SK-N-SH (cell line): ENCODE data around the gene AKR1C1. TPM values are rescaled to one million over a fixed set of nuclear protein-coding genes. Genes with fewer than 3 reads are reported as not detected.
"Not testable (repeated sequence)": the region's sequence is repeated elsewhere in the genome, so short reads cannot be mapped to it uniquely, and the experiment has no call there.

Experiments
- CTCF ChIA-PET: fragments of 300-600, 350-600 bp; formaldehyde crosslinking; extraction: SDS; loops from one replicate; lab custom pipeline; 2021; lab: Yijun Ruan, JAX
- POLR2A ChIA-PET: fragments of 350-600 bp; sonication (Branson Sonifier 250); formaldehyde crosslinking; extraction: SDS; loops from one replicate; lab custom pipeline; 2020; ENCODE audit warnings: antibody characterized with exemption, inconsistent platforms; lab: Yijun Ruan, JAX
- DNase-seq: peaks from one replicate; pipeline ENCODE4 v3.0.0; 2012
- H2AFZ ChIP-seq: fragments of 200-600 bp; sonication (generic); 2 replicates; pipeline ENCODE4 v1.8.1; 2016; ENCODE audit warnings: antibody characterized with exemption, mild to moderate bottlenecking, low read depth
- H3F3A ChIP-seq: fragments of 200-600 bp; sonication (generic); replicated peaks from 2 replicates; pipeline ENCODE3; 2016; ENCODE audit warnings: antibody characterized with exemption, mild to moderate bottlenecking; ENCODE audit not compliant: insufficient read depth
- H3K27ac ChIP-seq, 2 experiments: fragments of 200-500 bp in 1 of 2; fragments of 200-600 bp in 1 of 2; sonication (Bioruptor generic) in 1 of 2; sonication (generic), shearing (Covaris generic) in 1 of 2; 2 replicates each; pipeline versions ENCODE4 v1.5.1 to v1.6.1; 2014 to 2016; ENCODE audit warnings: low read depth in 2 of 2, inconsistent platforms in 1 of 2, low read length in 1 of 2, mild to moderate bottlenecking in 1 of 2, mixed read lengths in 1 of 2
- H3K27me3 ChIP-seq: fragments of 200-600 bp; sonication (generic), shearing (Covaris generic); 2 replicates; pipeline ENCODE4 v1.6.1; 2016; ENCODE audit warnings: mixed run types; ENCODE audit not compliant: insufficient read depth
- H3K36me3 ChIP-seq, 2 experiments: fragments of 200-500 bp in 1 of 2; fragments of 200-600 bp in 1 of 2; sonication (Bioruptor generic) in 1 of 2; sonication (generic) in 1 of 2; replicated peaks in 1 of 2; 2 replicates each; pipeline versions ENCODE3 to v1.5.1; 2014 to 2016; ENCODE audit warnings: low read length in 1 of 2, mild to moderate bottlenecking in 1 of 2; ENCODE audit not compliant: insufficient read depth in 2 of 2, control insufficient read depth in 1 of 2
- H3K4me1 ChIP-seq, 2 experiments: fragments of 200-500 bp in 1 of 2; fragments of 200-600 bp in 1 of 2; sonication (Bioruptor generic) in 1 of 2; sonication (generic), shearing (Covaris generic) in 1 of 2; 2 replicates each; pipeline versions ENCODE4 v1.5.1 to v1.6.1; 2014 to 2016; ENCODE audit warnings: low read depth in 1 of 2, low read length in 1 of 2, mixed run types in 1 of 2; ENCODE audit not compliant: insufficient read depth in 2 of 2, control insufficient read depth in 1 of 2
- H3K4me2 ChIP-seq: fragments of 200-600 bp; sonication (generic), shearing (Covaris generic); 2 replicates; pipeline ENCODE4 v1.6.1; 2017; ENCODE audit warnings: mixed run types
- H3K4me3 ChIP-seq, 2 experiments: fragments of 200-500 bp in 1 of 2; fragments of 200-600 bp in 1 of 2; sonication (Bioruptor generic) in 1 of 2; sonication (generic), shearing (Covaris generic) in 1 of 2; 2 replicates each; pipeline versions ENCODE4 v1.5.1 to v1.8.1; 2014 to 2016; ENCODE audit warnings: low read depth in 2 of 2, inconsistent platforms in 1 of 2, low read length in 1 of 2, mild to moderate bottlenecking in 1 of 2, mixed read lengths in 1 of 2, moderate library complexity in 1 of 2
- H3K79me2 ChIP-seq: fragments of 200-600 bp; sonication (generic); 2 replicates; pipeline ENCODE4 v1.8.1; 2017; ENCODE audit warnings: mild to moderate bottlenecking; ENCODE audit not compliant: insufficient read depth
- H3K9ac ChIP-seq: fragments of 200-600 bp; sonication (generic); 2 replicates; pipeline ENCODE4 v1.6.1; 2017; ENCODE audit warnings: mixed run types
- H3K9me2 ChIP-seq: fragments of 200-600 bp; sonication (generic); 2 replicates; pipeline ENCODE4 v1.6.1; 2017; ENCODE audit warnings: mixed run types
- H3K9me3 ChIP-seq: fragments of 200-600 bp; sonication (generic); 2 replicates; pipeline ENCODE4 v1.6.1; 2017; ENCODE audit warnings: mixed run types, mild to moderate bottlenecking, moderate library complexity
- H4K20me1 ChIP-seq: fragments of 200-600 bp; sonication (generic); 2 replicates; pipeline ENCODE4 v1.6.1; 2017; ENCODE audit warnings: mild to moderate bottlenecking, mixed run types; ENCODE audit not compliant: insufficient read depth
- GATA2 ChIP-seq: sonication (generic); formaldehyde crosslinking; IDR thresholded peaks from 2 replicates; pipeline ENCODE4 v1.5.0; 2020; ENCODE audit warnings: mild to moderate bottlenecking, missing genetic modification reagents
- USF1 ChIP-seq: IDR thresholded peaks from 2 replicates; pipeline ENCODE4 v1.4.0; 2012; ENCODE audit warnings: low read depth, borderline replicate concordance
- WGBS: methylation state at CpG from one replicate; pipeline ENCODE4 v1.1.6; 2017; ENCODE audit warnings: low lambda C conversion rate; 5-methylcytosine and 5-hydroxymethylcytosine counted together
- polyA plus RNA-seq, 3 experiments: library from polyadenylated mRNA; depleted of rRNA; stranded (reverse); fragments of >200 nt; gene quantifications; 2 replicates each; pipeline ENCODE4 v1.2.3, GENCODE V29; 2012
- TF ChIP-seq, protein P1 (sequence below): IDR thresholded peaks from 2 replicates; pipeline ENCODE4 v1.6.1; 2012; ENCODE audit warnings: mild to moderate bottlenecking, low read depth, low read length, moderate library complexity

AKR1C1 gene
- polyA plus RNA-seq, 1 of the 3 experiments (the other 2 are of a cell fraction), result 1.3 TPM

- TF ChIP-seq, protein P1, sequence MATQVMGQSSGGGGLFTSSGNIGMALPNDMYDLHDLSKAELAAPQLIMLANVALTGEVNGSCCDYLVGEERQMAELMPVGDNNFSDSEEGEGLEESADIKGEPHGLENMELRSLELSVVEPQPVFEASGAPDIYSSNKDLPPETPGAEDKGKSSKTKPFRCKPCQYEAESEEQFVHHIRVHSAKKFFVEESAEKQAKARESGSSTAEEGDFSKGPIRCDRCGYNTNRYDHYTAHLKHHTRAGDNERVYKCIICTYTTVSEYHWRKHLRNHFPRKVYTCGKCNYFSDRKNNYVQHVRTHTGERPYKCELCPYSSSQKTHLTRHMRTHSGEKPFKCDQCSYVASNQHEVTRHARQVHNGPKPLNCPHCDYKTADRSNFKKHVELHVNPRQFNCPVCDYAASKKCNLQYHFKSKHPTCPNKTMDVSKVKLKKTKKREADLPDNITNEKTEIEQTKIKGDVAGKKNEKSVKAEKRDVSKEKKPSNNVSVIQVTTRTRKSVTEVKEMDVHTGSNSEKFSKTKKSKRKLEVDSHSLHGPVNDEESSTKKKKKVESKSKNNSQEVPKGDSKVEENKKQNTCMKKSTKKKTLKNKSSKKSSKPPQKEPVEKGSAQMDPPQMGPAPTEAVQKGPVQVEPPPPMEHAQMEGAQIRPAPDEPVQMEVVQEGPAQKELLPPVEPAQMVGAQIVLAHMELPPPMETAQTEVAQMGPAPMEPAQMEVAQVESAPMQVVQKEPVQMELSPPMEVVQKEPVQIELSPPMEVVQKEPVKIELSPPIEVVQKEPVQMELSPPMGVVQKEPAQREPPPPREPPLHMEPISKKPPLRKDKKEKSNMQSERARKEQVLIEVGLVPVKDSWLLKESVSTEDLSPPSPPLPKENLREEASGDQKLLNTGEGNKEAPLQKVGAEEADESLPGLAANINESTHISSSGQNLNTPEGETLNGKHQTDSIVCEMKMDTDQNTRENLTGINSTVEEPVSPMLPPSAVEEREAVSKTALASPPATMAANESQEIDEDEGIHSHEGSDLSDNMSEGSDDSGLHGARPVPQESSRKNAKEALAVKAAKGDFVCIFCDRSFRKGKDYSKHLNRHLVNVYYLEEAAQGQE, result no peak
- TF ChIP-seq USF1 (no peak), GATA2 (CRISPR knock-in tag) (no peak)
These were observed 23.8 kb upstream of the AKR1C1 start (continued) for GRCh38 chr10:4939224-4940072.

DNA sequence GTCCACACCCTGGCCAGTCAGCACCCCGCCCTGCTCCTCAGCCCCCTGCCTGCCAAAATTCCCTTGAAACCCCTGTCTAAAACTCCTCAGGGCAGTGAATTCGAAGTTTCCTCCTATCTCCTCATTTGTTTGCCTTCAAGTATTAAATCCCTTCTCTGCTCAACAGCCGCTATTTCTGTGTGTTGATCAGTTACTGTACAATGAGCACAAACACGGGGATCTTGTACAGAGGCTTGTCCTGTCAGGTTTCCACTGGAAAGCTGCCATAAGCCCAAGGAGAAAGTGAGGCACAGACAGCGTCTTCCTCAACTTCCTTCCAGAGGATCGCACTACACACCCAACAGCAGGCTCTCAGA lies 23.2 kb upstream of the AKR1C1 start:
- H3K4me2 ChIP-seq, H3K4me1 ChIP-seq, POLR2A ChIA-PET, H3K79me2 ChIP-seq, CTCF ChIA-PET, H3K9ac ChIP-seq, DNase-seq, H2AFZ ChIP-seq, H3K9me3 ChIP-seq, H4K20me1 ChIP-seq, H3K4me3 ChIP-seq, H3K36me3 ChIP-seq, H3K27me3 ChIP-seq, H3K9me2 ChIP-seq, H3F3A ChIP-seq, H3K27ac ChIP-seq: not testable (repeated sequence)
- WGBS, result 51% methylated on average over 6 of the region's 6 CpGs

DNA sequence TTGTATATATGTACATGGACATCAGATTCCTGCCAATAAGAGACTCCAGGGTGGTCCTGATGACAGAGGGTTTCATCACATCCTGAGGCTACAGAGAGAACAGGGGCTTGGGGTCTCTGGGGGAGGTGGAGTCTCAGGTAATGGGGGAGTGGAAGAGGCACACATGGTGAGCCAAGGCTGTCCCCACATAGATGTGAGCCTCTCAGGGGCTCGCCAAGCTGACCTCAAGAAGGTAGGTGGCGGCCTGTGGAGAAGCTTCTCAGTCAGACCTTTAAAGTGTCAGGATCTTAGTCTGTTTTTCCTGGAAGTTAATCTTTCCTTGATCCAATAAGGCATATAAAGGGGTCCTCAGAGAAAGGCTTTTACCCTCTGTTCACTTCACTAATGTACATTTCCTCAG lies 22.3 kb upstream of the AKR1C1 start:
- H3K27me3 ChIP-seq, H3K36me3 ChIP-seq, H3K4me1 ChIP-seq, H3K79me2 ChIP-seq, H3K27ac ChIP-seq, H3F3A ChIP-seq, H4K20me1 ChIP-seq, CTCF ChIA-PET, H3K9me2 ChIP-seq, H3K4me3 ChIP-seq, DNase-seq, H3K9me3 ChIP-seq, H3K4me2 ChIP-seq, POLR2A ChIA-PET, H2AFZ ChIP-seq, H3K9ac ChIP-seq: not testable (repeated sequence)
- WGBS, result no CpG with 5 or more reads among the region's 2 CpGs
